ENCODE data around the gene THSD4. TPM values are rescaled to one million over a fixed set of nuclear protein-coding genes. Genes with fewer than 3 reads are reported as not detected.

THSD4 gene
- total RNA-seq, 1 experiment from 2014 or later, result 24.2 TPM

DNA sequence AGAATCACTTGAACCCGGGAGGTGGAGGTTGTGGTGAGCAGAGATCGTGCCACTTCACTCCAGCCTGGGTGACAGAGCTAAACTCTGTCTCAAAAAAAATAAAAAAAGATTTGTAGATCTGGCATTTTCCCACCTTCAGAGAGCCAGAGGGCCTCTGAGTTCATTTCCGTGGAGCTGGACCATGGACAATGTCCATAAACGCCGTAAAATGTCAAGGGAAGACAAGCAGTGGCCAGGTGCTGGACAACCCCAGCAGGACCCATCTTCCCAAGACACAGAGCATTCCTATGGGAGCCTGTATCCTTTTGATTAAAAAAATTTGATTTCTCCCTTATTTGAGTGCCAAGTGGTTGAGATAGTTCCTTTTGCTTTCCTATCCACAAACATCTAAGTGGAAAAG, 627.7 kb downstream of the THSD4 start:
- H3K4me1 Mint-ChIP-seq (ENCODE audit: low read depth, unreplicated experiment), result peaks cover 52% of the 10 kb centered on the region
- no TSS peak for BruUV-seq (replicated peaks)
- TF ChIP-seq, protein P1, sequence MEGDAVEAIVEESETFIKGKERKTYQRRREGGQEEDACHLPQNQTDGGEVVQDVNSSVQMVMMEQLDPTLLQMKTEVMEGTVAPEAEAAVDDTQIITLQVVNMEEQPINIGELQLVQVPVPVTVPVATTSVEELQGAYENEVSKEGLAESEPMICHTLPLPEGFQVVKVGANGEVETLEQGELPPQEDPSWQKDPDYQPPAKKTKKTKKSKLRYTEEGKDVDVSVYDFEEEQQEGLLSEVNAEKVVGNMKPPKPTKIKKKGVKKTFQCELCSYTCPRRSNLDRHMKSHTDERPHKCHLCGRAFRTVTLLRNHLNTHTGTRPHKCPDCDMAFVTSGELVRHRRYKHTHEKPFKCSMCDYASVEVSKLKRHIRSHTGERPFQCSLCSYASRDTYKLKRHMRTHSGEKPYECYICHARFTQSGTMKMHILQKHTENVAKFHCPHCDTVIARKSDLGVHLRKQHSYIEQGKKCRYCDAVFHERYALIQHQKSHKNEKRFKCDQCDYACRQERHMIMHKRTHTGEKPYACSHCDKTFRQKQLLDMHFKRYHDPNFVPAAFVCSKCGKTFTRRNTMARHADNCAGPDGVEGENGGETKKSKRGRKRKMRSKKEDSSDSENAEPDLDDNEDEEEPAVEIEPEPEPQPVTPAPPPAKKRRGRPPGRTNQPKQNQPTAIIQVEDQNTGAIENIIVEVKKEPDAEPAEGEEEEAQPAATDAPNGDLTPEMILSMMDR (IDR thresholded peaks at IDR 0.05; ENCODE audit: unreplicated experiment), result no peak
- no peaks in the 10 kb centered on the region for H3K9me3 Mint-ChIP-seq (ENCODE audit: low read depth, unreplicated experiment)
- H3K27ac Mint-ChIP-seq (ENCODE audit: unreplicated experiment), result no peak overlapping the region
- peaks cover 11% of the 10 kb centered on the region for H3K36me3 Mint-ChIP-seq (ENCODE audit: insufficient read depth, unreplicated experiment)
- no peak for DNase-seq
- no peaks in the 10 kb centered on the region for H3K27me3 Mint-ChIP-seq (ENCODE audit: unreplicated experiment)
- H3K4me3 Mint-ChIP-seq (ENCODE audit: low read depth, unreplicated experiment), result no peak overlapping the region
- intact Hi-C loops (cut with micrococcal nuclease; ENCODE audit: unreplicated experiment), result no loop called here
- CTCF ChIA-PET, result interaction anchor here (0.8 kb wide), 1 partner anchor 49 kb away, joined by 3 read pairs; no protein-coding TSS in a partner anchor

GRCh38 chr15:71743861-71744382, 628.7 kb downstream of the THSD4 start:
- TF ChIP-seq, protein P1 (IDR thresholded peaks at IDR 0.05; ENCODE audit: unreplicated experiment), result peak; percentile 61
- Mint-ChIP-seq H3K27me3 (ENCODE audit: unreplicated experiment) (no peaks in the 10 kb centered on the region), H3K9me3 (ENCODE audit: low read depth, unreplicated experiment) (no peaks in the 10 kb centered on the region), H3K36me3 (ENCODE audit: insufficient read depth, unreplicated experiment) (peaks cover 15% of the 10 kb centered on the region), H3K4me3 (ENCODE audit: low read depth, unreplicated experiment) (no peak overlapping the region), H3K27ac (ENCODE audit: unreplicated experiment) (no peak overlapping the region), H3K4me1 (ENCODE audit: low read depth, unreplicated experiment) (peaks cover 61% of the 10 kb centered on the region)
- peak; percentile 77 for DNase-seq
- intact Hi-C loops (cut with micrococcal nuclease; ENCODE audit: unreplicated experiment), result loop anchor here (2.0 kb wide), 1 partner anchor 57 kb away; no protein-coding TSS in a partner anchor
- no TSS peak for BruUV-seq (replicated peaks)
- CTCF ChIA-PET, result interaction anchor here (0.6 to 2.3 kb wide), 35 partner anchors 9 to 1650 kb away, joined by 3 to 25 read pairs (median 4); no protein-coding TSS in a partner anchor

DNA sequence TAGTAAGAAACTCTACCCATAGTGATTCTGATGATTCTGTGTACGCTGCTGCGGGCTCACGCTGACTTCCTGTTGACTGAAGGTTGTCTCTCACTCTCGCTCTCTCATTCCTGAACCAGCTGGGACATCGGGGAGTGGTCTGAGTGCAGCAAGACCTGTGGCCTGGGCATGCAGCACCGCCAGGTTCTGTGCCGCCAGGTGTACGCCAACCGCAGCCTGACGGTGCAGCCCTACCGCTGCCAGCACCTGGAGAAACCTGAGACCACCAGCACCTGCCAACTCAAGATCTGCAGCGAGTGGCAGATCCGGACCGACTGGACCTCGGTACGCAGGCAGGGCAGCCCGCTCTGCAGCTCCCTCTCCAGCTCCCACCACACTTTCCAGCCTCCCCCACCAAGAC, 631.4 kb downstream of the THSD4 start:
- BruUV-seq (replicated peaks), result no TSS peak
- H3K27ac Mint-ChIP-seq (ENCODE audit: unreplicated experiment), result peak overlapping the region; percentile 95

GRCh38 chr15:71747128-71748083, 632.1 kb downstream of the THSD4 start:
- no peaks in the 10 kb centered on the region for H3K27me3 Mint-ChIP-seq (ENCODE audit: unreplicated experiment)
- H3K9me3 Mint-ChIP-seq (ENCODE audit: low read depth, unreplicated experiment), result no peaks in the 10 kb centered on the region
- TF ChIP-seq, protein P1 (IDR thresholded peaks at IDR 0.05; ENCODE audit: unreplicated experiment), result no peak
- DNase-seq, result peak; percentile 32
- H3K36me3 Mint-ChIP-seq (ENCODE audit: insufficient read depth, unreplicated experiment), result peaks cover 20% of the 10 kb centered on the region
- no TSS peak for BruUV-seq (replicated peaks)
- CTCF ChIA-PET, result interaction anchor here (0.8 to 1.1 kb wide), 2 partner anchors 14 to 43 kb away, joined by 4 read pairs; no protein-coding TSS in a partner anchor
- peak overlapping the region; percentile 39 for H3K4me3 Mint-ChIP-seq (ENCODE audit: low read depth, unreplicated experiment)
- peak overlapping the region; percentile 95 for H3K27ac Mint-ChIP-seq (ENCODE audit: unreplicated experiment)
- H3K4me1 Mint-ChIP-seq (ENCODE audit: low read depth, unreplicated experiment), result peaks cover 80% of the 10 kb centered on the region
- intact Hi-C loops (cut with micrococcal nuclease; ENCODE audit: unreplicated experiment), result no loop called here

More for the DNA sequence above, 631.4 kb downstream of the THSD4 start:
- intact Hi-C loops (cut with micrococcal nuclease; ENCODE audit: unreplicated experiment), result no loop called here
- CTCF ChIA-PET, result no interaction called here
- Mint-ChIP-seq H3K9me3 (ENCODE audit: low read depth, unreplicated experiment) (no peaks in the 10 kb centered on the region), H3K27me3 (ENCODE audit: unreplicated experiment) (no peaks in the 10 kb centered on the region), H3K4me3 (ENCODE audit: low read depth, unreplicated experiment) (no peak overlapping the region), H3K36me3 (ENCODE audit: insufficient read depth, unreplicated experiment) (peaks cover 20% of the 10 kb centered on the region), H3K4me1 (ENCODE audit: low read depth, unreplicated experiment) (peaks cover 77% of the 10 kb centered on the region)
- TF ChIP-seq, protein P1 (IDR thresholded peaks at IDR 0.05; ENCODE audit: unreplicated experiment), result no peak
- DNase-seq, result no peak
